Lung microvascular endothelial cell (primary cell): ENCODE results near the gene UTP14C. TPM values are rescaled to one million over a fixed set of nuclear protein-coding genes. Genes with fewer than 3 reads are reported as not detected.
"Not testable (repeated sequence)": the region's sequence is repeated elsewhere in the genome, so short reads cannot be mapped to it uniquely, and the experiment has no call there.

ENCODE experiments used
- DNase-seq, 2 donors: peaks; one replicate each; pipeline versions ENCODE4 v3.0.0 to v3.0.0-alpha.2; 2010; ENCODE audit warnings: low read depth in 2 of 2
- total RNA-seq: library from RNA; depleted of rRNA; stranded (reverse); fragments of >200 nt; gene quantifications from 2 replicates; pipeline ENCODE4 v1.2.1, GENCODE V29; 2014

UTP14C gene
- 6.3 and 10.7 TPM in 2 replicates for total RNA-seq

GRCh38 chr13:52024481-52024880 lies at the start of gene UTP14C:
Gene UTP14C, plus strand, starts transcription at chr13:52024691. Its CDS starts 4,114 bp downstream, at chr13:52028805.
- no peak for DNase-seq

GRCh38 chr13:51976423-51976822 lies 48.1 kb upstream of the UTP14C start:
- DNase-seq: no peak

- DNase-seq: no peak
Observed at GRCh38 chr13:51976890-51977289, 47.6 kb upstream of the UTP14C start.

- no peak for DNase-seq
Observed at GRCh38 chr13:51977625-51978024, 46.9 kb upstream of the UTP14C start.

GRCh38 chr13:51978796-51979556 lies 45.5 kb upstream of the UTP14C start:
- DNase-seq: no peak

- DNase-seq: no peak
Observed at GRCh38 chr13:51980908-51981307, 43.6 kb upstream of the UTP14C start.

GRCh38 chr13:51981355-51981754 lies 43.1 kb upstream of the UTP14C start:
- no peak for DNase-seq

GRCh38 chr13:51983292-51983691 lies 41.2 kb upstream of the UTP14C start:
- DNase-seq: not testable (repeated sequence)

- not testable (repeated sequence) for DNase-seq
Observed at GRCh38 chr13:51984904-51985303, 39.6 kb upstream of the UTP14C start.

- no peak for DNase-seq
Observed at GRCh38 chr13:51988988-51989618, 35.4 kb upstream of the UTP14C start.

- DNase-seq: no peak
Observed at GRCh38 chr13:51993713-51994112, 30.8 kb upstream of the UTP14C start.

GRCh38 chr13:51995677-51996551 lies 28.6 kb upstream of the UTP14C start:
- DNase-seq: no peak

GRCh38 chr13:51996641-51997040 lies 27.9 kb upstream of the UTP14C start:
- DNase-seq: no peak

- DNase-seq: no peak
Observed at GRCh38 chr13:51997186-51997585, 27.3 kb upstream of the UTP14C start.

GRCh38 chr13:51997641-51998330 lies 26.7 kb upstream of the UTP14C start:
- DNase-seq: no peak

GRCh38 chr13:51998723-51999509 lies 25.6 kb upstream of the UTP14C start:
- no peak for DNase-seq

- peak in 1 of 2 donors; percentile 51 for DNase-seq
Observed at GRCh38 chr13:51999510-51999911, 25.0 kb upstream of the UTP14C start.

GRCh38 chr13:51999921-52000320 lies 24.6 kb upstream of the UTP14C start:
- DNase-seq: no peak

- DNase-seq: peak; percentile 62 to 64
Observed at GRCh38 chr13:52001120-52001731, 23.3 kb upstream of the UTP14C start.

GRCh38 chr13:52002361-52002760 lies 22.1 kb upstream of the UTP14C start:
- DNase-seq: no peak
